ENCODE measurements around the gene IER5L.

DNA sequence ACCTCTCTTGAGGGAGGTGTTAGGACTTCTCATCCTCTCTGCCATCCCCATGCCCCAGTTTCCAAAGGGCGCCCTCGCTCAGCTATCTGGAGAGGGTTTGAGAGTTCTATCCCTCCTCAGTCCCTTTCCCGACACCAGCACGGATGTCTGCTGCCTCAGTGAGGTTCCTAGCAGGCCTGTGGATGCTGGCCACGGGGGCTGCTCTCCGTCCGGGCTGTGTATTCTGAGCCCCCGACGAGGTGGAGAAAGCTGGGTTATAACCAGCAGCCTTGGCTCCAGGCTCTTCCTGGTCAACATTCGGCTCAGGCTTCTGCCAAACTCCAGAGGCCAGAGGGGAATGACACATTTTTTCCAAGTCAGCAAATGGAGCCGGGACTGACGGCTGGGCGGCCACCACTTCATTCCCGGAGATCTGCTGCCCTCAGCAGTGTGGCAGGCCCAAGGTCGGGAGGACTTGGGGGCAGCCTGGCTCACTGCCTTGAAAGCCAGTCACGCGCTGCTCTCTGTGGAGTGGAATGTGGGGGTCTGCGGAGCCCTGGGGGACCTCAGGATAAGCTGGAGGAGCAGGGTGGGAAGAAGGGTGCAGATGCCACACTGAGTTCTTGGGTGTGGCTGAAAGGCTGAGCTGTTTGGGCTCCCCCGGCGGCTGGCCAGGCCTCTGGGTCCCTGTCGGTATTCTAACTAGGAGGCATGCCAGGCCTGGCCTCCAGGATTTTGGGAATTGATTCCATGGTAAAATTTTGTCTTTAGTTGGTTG lies 39.4 kb downstream of the IER5L start:
- no peak for TF ChIP-seq POLR2A (IDR thresholded peaks at IDR 0.05)
- TF ChIP-seq POLR2AphosphoS5 (IDR thresholded peaks at IDR 0.05): peak in 2 of 3 donors; percentile 12 to 53
